ENCODE data around the gene RGS2. TPM values are rescaled to one million over a fixed set of nuclear protein-coding genes. Genes with fewer than 3 reads are reported as not detected.

Gene RGS2
- polyA plus RNA-seq, 1 of the 3 experiments (the other 2 are of a cell fraction), result 47.1 TPM

DNA sequence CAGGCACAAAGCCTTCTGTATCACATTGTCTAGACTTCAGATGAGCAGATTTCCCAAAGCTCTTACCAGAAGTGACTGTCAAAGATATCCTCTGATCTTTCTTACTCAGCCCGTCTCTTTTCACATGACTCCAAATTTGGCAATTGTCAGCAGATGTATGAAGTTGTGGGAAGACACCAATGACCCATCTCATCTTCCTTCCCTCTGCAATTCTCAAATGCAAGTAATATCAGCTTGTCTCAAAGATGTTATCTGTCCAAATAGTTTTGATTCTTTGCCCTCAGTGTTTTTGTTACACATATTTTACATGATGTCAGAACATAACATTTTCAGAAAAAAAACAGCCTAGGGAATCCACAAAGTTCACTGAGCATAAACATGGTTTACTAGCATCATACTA, 45.1 kb upstream of the RGS2 start:
- Histone ChIP-seq H2AFZ (ENCODE audit: low read depth) (no peak overlapping the region), H3K27me3 (ENCODE audit: insufficient read depth) (no peaks in the 10 kb centered on the region), H3F3A (replicated peaks; ENCODE audit: insufficient read depth) (peaks cover 25% of the 10 kb centered on the region), H3K79me2 (ENCODE audit: insufficient read depth) (no peaks in the 10 kb centered on the region), H3K4me2 (peak overlapping the region; percentile 21; the same call in 1 of the 2 replicates), H3K9ac (no peak overlapping the region), H3K27ac (ENCODE audit: low read depth in 2 of 2, low read length in 1 of 2) (peak overlapping the region; percentile 25 to 76; a peak in 3 of 4 replicates), H4K20me1 (ENCODE audit: insufficient read depth) (no peaks in the 10 kb centered on the region), H3K9me2 (no peaks in the 10 kb centered on the region), H3K4me1 (ENCODE audit: control insufficient read depth in 1 of 2, insufficient read depth in 2 of 2, low read depth in 1 of 2, low read length in 1 of 2) (peaks cover 4 to 11% of the 10 kb centered on the region in 2 experiments; a peak in 2 of 4 replicates), H3K36me3 (replicated peaks in 1 of 2; ENCODE audit: control insufficient read depth in 1 of 2, insufficient read depth in 2 of 2, low read length in 1 of 2) (no peaks in the 10 kb centered on the region), H3K9me3 (no peaks in the 10 kb centered on the region), H3K4me3 (ENCODE audit: low read depth in 2 of 2, low read length in 1 of 2) (no peak overlapping the region)
- CTCF ChIA-PET, result interaction anchor here (1.0 kb wide), 1 partner anchor 26 kb away, joined by 3 read pairs; no protein-coding TSS in a partner anchor
- DNase-seq, result no peak
- WGBS (ENCODE audit: low lambda C conversion rate), result 18% methylated on average over 1 of the region's 1 CpG
- POLR2A ChIA-PET, result no interaction called here
- TF ChIP-seq GABPA (IDR thresholded peaks at IDR 0.05; ENCODE audit: low read depth) (no peak), EZH2phosphoT487 (IDR thresholded peaks at IDR 0.05; ENCODE audit: borderline replicate concordance, low read depth) (no peak), NRF1 (IDR thresholded peaks at IDR 0.05; ENCODE audit: low read depth, low read length) (no peak), MEF2A (IDR thresholded peaks at IDR 0.05; ENCODE audit: borderline replicate concordance, low read depth) (no peak), RXRA (IDR thresholded peaks at IDR 0.05; ENCODE audit: borderline replicate concordance, low read depth) (peak; percentile 17; the same call in 1 of the 2 replicates), TCF12 (IDR thresholded peaks at IDR 0.05) (peak; percentile 78), FOSL2 (IDR thresholded peaks at IDR 0.05; ENCODE audit: borderline replicate concordance, low read depth) (no peak), ELF1 (IDR thresholded peaks at IDR 0.05) (no peak), RAD21 (IDR thresholded peaks at IDR 0.05; ENCODE audit: low read length) (no peak), RFX5 (IDR thresholded peaks at IDR 0.05; ENCODE audit: low read length) (no peak), MXI1 (IDR thresholded peaks at IDR 0.05; ENCODE audit: low read depth, low read length) (no peak), EP300 (IDR thresholded peaks at IDR 0.05; ENCODE audit: borderline replicate concordance in 1 of 2, low read depth in 1 of 2, low read length in 1 of 2) (peak in 1 of 2 experiments; percentile 63; a peak in 2 of 4 replicates), TEAD4 (IDR thresholded peaks at IDR 0.05; ENCODE audit: borderline replicate concordance, insufficient read depth) (peak; percentile 25; the same call in 1 of the 2 replicates), SIN3A (IDR thresholded peaks at IDR 0.05; ENCODE audit: borderline replicate concordance, low read depth, low read length) (no peak), FOXJ3 (CRISPR knock-in tag; IDR thresholded peaks at IDR 0.05) (no peak), NFIC (IDR thresholded peaks at IDR 0.05; ENCODE audit: borderline replicate concordance) (0 out of 2 replicates have a peak, but pooled peaks have one; percentile 12), GATA2 (CRISPR knock-in tag; IDR thresholded peaks at IDR 0.05) (no peak), YY1 (IDR thresholded peaks at IDR 0.05; ENCODE audit: low read depth) (no peak), SMC3 (IDR thresholded peaks at IDR 0.05; ENCODE audit: low read depth, low read length) (no peak), JUND (IDR thresholded peaks at IDR 0.05) (peak; percentile 37)
- TF ChIP-seq, protein P1, sequence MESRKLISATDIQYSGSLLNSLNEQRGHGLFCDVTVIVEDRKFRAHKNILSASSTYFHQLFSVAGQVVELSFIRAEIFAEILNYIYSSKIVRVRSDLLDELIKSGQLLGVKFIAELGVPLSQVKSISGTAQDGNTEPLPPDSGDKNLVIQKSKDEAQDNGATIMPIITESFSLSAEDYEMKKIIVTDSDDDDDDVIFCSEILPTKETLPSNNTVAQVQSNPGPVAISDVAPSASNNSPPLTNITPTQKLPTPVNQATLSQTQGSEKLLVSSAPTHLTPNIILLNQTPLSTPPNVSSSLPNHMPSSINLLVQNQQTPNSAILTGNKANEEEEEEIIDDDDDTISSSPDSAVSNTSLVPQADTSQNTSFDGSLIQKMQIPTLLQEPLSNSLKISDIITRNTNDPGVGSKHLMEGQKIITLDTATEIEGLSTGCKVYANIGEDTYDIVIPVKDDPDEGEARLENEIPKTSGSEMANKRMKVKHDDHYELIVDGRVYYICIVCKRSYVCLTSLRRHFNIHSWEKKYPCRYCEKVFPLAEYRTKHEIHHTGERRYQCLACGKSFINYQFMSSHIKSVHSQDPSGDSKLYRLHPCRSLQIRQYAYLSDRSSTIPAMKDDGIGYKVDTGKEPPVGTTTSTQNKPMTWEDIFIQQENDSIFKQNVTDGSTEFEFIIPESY (IDR thresholded peaks at IDR 0.05; ENCODE audit: borderline replicate concordance, low read depth), result no peak
- TF ChIP-seq, protein P2, sequence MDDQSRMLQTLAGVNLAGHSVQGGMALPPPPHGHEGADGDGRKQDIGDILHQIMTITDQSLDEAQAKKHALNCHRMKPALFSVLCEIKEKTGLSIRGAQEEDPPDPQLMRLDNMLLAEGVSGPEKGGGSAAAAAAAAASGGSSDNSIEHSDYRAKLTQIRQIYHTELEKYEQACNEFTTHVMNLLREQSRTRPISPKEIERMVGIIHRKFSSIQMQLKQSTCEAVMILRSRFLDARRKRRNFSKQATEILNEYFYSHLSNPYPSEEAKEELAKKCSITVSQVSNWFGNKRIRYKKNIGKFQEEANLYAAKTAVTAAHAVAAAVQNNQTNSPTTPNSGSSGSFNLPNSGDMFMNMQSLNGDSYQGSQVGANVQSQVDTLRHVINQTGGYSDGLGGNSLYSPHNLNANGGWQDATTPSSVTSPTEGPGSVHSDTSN (IDR thresholded peaks at IDR 0.05), result peak; percentile 59; the same call in 1 of the 2 replicates
- TF ChIP-seq, protein P3, sequence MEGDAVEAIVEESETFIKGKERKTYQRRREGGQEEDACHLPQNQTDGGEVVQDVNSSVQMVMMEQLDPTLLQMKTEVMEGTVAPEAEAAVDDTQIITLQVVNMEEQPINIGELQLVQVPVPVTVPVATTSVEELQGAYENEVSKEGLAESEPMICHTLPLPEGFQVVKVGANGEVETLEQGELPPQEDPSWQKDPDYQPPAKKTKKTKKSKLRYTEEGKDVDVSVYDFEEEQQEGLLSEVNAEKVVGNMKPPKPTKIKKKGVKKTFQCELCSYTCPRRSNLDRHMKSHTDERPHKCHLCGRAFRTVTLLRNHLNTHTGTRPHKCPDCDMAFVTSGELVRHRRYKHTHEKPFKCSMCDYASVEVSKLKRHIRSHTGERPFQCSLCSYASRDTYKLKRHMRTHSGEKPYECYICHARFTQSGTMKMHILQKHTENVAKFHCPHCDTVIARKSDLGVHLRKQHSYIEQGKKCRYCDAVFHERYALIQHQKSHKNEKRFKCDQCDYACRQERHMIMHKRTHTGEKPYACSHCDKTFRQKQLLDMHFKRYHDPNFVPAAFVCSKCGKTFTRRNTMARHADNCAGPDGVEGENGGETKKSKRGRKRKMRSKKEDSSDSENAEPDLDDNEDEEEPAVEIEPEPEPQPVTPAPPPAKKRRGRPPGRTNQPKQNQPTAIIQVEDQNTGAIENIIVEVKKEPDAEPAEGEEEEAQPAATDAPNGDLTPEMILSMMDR (IDR thresholded peaks at IDR 0.05), result no peak
- TF ChIP-seq, protein P4, sequence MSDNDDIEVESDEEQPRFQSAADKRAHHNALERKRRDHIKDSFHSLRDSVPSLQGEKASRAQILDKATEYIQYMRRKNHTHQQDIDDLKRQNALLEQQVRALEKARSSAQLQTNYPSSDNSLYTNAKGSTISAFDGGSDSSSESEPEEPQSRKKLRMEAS (IDR thresholded peaks at IDR 0.05; ENCODE audit: low read depth), result 0 out of 2 replicates have a peak, but pooled peaks have one; percentile 10
- TF ChIP-seq, protein P5, sequence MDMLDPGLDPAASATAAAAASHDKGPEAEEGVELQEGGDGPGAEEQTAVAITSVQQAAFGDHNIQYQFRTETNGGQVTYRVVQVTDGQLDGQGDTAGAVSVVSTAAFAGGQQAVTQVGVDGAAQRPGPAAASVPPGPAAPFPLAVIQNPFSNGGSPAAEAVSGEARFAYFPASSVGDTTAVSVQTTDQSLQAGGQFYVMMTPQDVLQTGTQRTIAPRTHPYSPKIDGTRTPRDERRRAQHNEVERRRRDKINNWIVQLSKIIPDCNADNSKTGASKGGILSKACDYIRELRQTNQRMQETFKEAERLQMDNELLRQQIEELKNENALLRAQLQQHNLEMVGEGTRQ (IDR thresholded peaks at IDR 0.05; ENCODE audit: borderline replicate concordance, low read depth, low read length), result no peak
- TF ChIP-seq, protein P6, sequence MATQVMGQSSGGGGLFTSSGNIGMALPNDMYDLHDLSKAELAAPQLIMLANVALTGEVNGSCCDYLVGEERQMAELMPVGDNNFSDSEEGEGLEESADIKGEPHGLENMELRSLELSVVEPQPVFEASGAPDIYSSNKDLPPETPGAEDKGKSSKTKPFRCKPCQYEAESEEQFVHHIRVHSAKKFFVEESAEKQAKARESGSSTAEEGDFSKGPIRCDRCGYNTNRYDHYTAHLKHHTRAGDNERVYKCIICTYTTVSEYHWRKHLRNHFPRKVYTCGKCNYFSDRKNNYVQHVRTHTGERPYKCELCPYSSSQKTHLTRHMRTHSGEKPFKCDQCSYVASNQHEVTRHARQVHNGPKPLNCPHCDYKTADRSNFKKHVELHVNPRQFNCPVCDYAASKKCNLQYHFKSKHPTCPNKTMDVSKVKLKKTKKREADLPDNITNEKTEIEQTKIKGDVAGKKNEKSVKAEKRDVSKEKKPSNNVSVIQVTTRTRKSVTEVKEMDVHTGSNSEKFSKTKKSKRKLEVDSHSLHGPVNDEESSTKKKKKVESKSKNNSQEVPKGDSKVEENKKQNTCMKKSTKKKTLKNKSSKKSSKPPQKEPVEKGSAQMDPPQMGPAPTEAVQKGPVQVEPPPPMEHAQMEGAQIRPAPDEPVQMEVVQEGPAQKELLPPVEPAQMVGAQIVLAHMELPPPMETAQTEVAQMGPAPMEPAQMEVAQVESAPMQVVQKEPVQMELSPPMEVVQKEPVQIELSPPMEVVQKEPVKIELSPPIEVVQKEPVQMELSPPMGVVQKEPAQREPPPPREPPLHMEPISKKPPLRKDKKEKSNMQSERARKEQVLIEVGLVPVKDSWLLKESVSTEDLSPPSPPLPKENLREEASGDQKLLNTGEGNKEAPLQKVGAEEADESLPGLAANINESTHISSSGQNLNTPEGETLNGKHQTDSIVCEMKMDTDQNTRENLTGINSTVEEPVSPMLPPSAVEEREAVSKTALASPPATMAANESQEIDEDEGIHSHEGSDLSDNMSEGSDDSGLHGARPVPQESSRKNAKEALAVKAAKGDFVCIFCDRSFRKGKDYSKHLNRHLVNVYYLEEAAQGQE (IDR thresholded peaks at IDR 0.05; ENCODE audit: low read depth, low read length), result no peak
